A673 (cell line): Measurements from ENCODE around the gene TBX20. TPM values are rescaled to one million over a fixed set of nuclear protein-coding genes. Genes with fewer than 3 reads are reported as not detected.

Experiments
- BruUV-seq: library from RNA; stranded (reverse); fragments of 400-500 nt; replicated peaks from 2 replicates; lab custom pipeline; 2021; lab: Mats Ljungman, UMichigan
- CTCF ChIA-PET: fragments of 300-600 bp; sonication (Branson Sonifier 250); formaldehyde crosslinking; loops from one replicate; lab custom pipeline; 2022; ENCODE audit warnings: antibody characterized with exemption; lab: Charles Lee
- POLR2A ChIA-PET: fragments of 300-600 bp; sonication (Branson Sonifier 250); formaldehyde crosslinking; loops from one replicate; lab custom pipeline; 2022; ENCODE audit warnings: antibody characterized with exemption; ENCODE audit not compliant: low non-redundant PET; lab: Charles Lee
- DNase-seq: peaks from one replicate; pipeline ENCODE4 v3.0.0-alpha.2; 2015; ENCODE audit warnings: low spot score
- H3K27ac ChIP-seq: fragments of 200-600 bp; sonication (generic); 2 replicates; pipeline ENCODE4 v1.5.1; 2016; ENCODE audit warnings: mixed run types, low read depth, mild to moderate bottlenecking, mixed read lengths, antibody characterized with exemption, low read length; ENCODE audit not compliant: poor library complexity, severe bottlenecking
- H3K27me3 ChIP-seq: fragments of 200-600 bp; sonication (generic); replicated peaks from 2 replicates; pipeline ENCODE4 v1.6.1; 2017; ENCODE audit warnings: mixed run types, low read depth, mild to moderate bottlenecking, mixed read lengths, antibody characterized with exemption, low read length; ENCODE audit not compliant: insufficient read depth, poor library complexity
- H3K36me3 ChIP-seq: fragments of 200-600 bp; sonication (generic); 2 replicates; pipeline ENCODE4 v1.6.1; 2016; ENCODE audit warnings: mixed run types, mild to moderate bottlenecking, mixed read lengths, antibody characterized with exemption, low read length; ENCODE audit not compliant: insufficient read depth, poor library complexity, severe bottlenecking
- H3K4me1 ChIP-seq: fragments of 200-600 bp; sonication (generic); 2 replicates; pipeline ENCODE4 v1.6.1; 2017; ENCODE audit warnings: mixed run types, mild to moderate bottlenecking, mixed read lengths, antibody characterized with exemption, low read length; ENCODE audit not compliant: insufficient read depth, poor library complexity, severe bottlenecking
- H3K4me3 ChIP-seq: fragments of 200-600 bp; sonication (generic); 2 replicates; pipeline ENCODE4 v1.5.1; 2016; ENCODE audit warnings: low read depth, mixed run types, mild to moderate bottlenecking, mixed read lengths, low read length; ENCODE audit not compliant: poor library complexity, severe bottlenecking
- H3K9me3 ChIP-seq: fragments of 200-600 bp; sonication (generic); 2 replicates; pipeline ENCODE4 v1.6.1; 2016; ENCODE audit warnings: mixed run types, low read depth, mild to moderate bottlenecking, mixed read lengths, antibody characterized with exemption, low read length; ENCODE audit not compliant: poor library complexity, severe bottlenecking
- CTCF ChIP-seq: fragments of 300-800, 200-600 bp; sonication (generic); conservative IDR thresholded peaks from 2 replicates; pipeline ENCODE4 v1.5.1; 2017; ENCODE audit warnings: low read depth, mild to moderate bottlenecking, antibody characterized with exemption, low read length, moderate library complexity, mixed read lengths
- EZH2 ChIP-seq: fragments of 200-600 bp; sonication (generic); IDR thresholded peaks from 2 replicates; pipeline ENCODE4 v1.6.1; 2017; ENCODE audit warnings: borderline replicate concordance, low read depth, mild to moderate bottlenecking, mixed read lengths, antibody characterized with exemption, low read length; ENCODE audit not compliant: poor library complexity, severe bottlenecking
- intact Hi-C: fragments of 100-400 bp; cut with micrococcal nuclease; formaldehyde crosslinking; loops from one replicate; pipeline ENCODE4 v1.10.0; 2022; ENCODE audit not compliant: unreplicated experiment
- total RNA-seq: library from RNA; stranded (reverse); gene quantifications from 2 replicates; pipeline ENCODE4 v1.2.3, GENCODE V29; 2021

Gene TBX20
- total RNA-seq, 1 experiment from 2014 or later: 1.8 TPM

GRCh38 chr7:35286986-35287385, 33.1 kb upstream of the TBX20 start:
- Histone ChIP-seq H3K4me3 (no peak overlapping the region), H3K27me3 (peaks cover 34% of the 10 kb centered on the region), H3K36me3 (no peaks in the 10 kb centered on the region), H3K27ac (no peak overlapping the region), H3K4me1 (no peaks in the 10 kb centered on the region), H3K9me3 (no peaks in the 10 kb centered on the region)
- intact Hi-C loops: no loop called here
- BruUV-seq: no TSS peak
- ChIA-PET POLR2A (no interaction called here), CTCF (no interaction called here)
- no peak for DNase-seq
- TF ChIP-seq CTCF (no peak), EZH2 (no peak)

GRCh38 chr7:35286422-35286821, 32.5 kb upstream of the TBX20 start:
- Histone ChIP-seq H3K27me3 (peaks cover 34% of the 10 kb centered on the region), H3K4me1 (no peaks in the 10 kb centered on the region), H3K27ac (no peak overlapping the region), H3K4me3 (no peak overlapping the region), H3K9me3 (no peaks in the 10 kb centered on the region), H3K36me3 (no peaks in the 10 kb centered on the region)
- no peak for TF ChIP-seq CTCF
- TF ChIP-seq EZH2: no peak
- intact Hi-C loops: no loop called here
- no TSS peak for BruUV-seq
- DNase-seq: no peak
- POLR2A ChIA-PET: no interaction called here
- CTCF ChIA-PET: no interaction called here

- TF ChIP-seq CTCF (no peak), EZH2 (no peak)
- BruUV-seq: no TSS peak
- POLR2A ChIA-PET: no interaction called here
Observed at GRCh38 chr7:35285799-35286198, 31.9 kb upstream of the TBX20 start.

More at GRCh38 chr7:35285799-35286198, 31.9 kb upstream of the TBX20 start:
- Histone ChIP-seq H3K4me3 (no peak overlapping the region), H3K36me3 (no peaks in the 10 kb centered on the region), H3K27ac (no peak overlapping the region), H3K9me3 (no peaks in the 10 kb centered on the region), H3K4me1 (no peaks in the 10 kb centered on the region), H3K27me3 (peaks cover 37% of the 10 kb centered on the region)
- CTCF ChIA-PET: no interaction called here
- intact Hi-C loops: no loop called here
- no peak for DNase-seq
